AG20443 (cell line): ENCODE measurements around the gene TMC5.
A peak's percentile ranks its signal among the peaks of the same experiment; 100 is the strongest.

ENCODE experiments used
- DNase-seq: peaks from one replicate; pipeline ENCODE4 v3.0.0; 2012; ENCODE audit warnings: low spot score, mixed read lengths

TMC5 gene

DNA sequence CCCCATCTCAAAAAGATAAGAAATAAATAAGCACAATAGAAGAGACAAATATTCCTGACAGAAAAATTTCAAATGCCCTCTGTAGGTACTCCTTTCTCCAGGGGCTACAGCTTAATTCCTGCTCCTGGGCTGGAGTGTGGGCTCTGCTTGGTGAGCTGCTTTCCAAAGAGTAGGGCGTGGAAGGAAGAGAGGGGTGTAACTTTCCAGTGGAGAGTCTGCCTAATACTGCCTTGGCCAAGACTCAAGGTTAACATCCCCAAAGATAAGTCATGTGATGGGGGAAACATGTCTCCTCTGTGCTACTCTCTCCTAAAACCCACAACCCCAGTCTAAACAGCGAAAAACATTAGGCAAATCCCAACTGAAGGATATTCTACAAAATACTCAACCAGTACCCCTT lies 42.7 kb downstream of the TMC5 start:
- no peak for DNase-seq

DNA sequence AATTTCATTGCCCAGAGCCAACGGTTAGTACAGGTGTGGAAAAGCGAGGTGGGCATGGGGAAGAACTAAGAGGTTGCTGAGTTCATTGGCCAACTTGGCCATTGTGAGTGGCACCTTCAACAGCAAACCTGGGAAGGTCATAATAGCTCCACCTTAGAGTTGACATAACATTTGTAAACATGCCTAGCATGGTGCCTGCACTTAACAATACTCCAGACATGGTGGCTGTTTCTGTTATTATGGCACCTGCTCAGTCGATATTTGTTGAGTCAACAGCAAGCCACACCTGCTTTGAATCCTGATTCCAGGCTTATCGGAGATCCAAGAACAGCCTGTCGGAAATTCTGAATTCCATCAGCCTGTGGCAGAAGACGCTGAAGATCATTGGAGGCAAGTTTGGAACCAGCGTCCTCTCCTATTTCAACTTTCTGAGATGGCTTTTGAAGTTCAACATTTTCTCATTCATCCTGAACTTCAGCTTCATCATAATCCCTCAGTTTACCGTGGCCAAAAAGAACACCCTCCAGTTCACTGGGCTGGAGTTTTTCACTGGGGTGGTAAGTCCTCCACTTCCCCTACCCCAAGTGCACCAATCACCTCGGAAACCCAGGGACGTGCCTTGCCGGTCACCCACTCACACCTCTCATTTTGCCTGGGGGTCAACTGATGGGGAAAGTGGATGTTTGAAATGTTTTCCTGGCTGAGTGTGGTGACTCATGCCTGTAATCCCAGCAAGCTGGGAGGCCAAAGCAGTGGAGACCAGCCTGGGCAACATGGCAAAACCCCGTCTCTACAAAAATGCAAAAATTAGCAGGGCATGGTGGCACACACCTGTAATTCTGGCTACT lies 46.0 kb downstream of the TMC5 start:
- no peak for DNase-seq

DNA sequence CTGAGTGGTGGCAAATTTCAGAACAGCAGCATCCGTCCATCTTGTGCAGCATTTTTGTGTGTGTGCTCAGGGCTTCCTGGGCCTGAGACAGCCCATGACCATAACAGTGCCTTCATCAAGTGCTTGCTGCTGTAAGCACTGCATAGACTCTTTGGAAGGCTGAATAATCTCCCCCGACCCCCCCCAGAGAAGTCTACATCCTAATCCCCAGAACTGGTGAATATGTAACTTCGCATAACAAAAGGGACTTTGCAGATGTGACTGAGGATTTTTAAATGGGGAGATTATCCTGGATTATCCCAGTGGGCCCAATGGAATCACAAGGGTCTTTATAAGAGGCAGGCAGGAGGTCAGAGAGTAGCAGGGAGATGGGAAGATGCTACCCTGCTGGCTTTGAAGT lies 50.6 kb downstream of the TMC5 start:
- no peak for DNase-seq

DNA sequence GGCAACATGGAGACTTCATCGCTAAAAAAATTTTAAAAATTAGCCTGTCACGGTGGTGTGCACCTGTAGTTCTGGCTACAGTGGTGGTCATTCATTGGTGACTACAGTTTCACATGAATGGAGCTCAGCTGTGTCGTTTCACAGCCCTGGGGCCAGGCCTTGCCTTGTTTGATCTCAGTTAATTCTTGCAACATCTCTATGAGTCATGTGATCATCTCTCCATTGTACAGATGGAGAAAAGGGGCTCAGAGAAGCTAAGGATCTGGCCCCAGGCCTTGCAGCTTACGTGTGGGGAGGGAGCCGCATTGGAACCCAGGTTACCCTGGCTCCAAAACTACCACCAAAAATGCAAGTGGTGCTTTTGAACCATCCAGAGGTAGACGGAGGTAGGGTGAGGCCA lies 54.8 kb downstream of the TMC5 start:
- no peak for DNase-seq

DNA sequence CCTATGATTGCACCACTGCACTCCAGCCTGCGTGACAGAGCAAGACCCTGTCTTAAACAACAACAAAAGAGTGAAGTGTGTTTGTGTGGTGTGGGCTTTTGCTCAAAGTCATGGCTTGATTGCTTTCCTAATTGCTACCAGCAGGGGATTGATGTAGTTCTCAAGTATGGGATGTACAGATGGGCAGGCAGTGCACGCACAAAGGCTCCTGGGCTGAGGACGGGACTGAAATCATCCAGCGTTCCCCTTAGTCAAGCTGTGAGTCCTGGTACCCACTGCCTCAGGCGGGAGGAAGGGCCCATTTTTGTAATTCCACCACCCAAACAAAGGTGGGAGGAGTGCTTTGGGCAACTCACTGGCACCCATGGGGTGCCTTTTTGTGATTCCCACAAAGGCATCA lies 56.9 kb downstream of the TMC5 start:
- no peak for DNase-seq

DNA sequence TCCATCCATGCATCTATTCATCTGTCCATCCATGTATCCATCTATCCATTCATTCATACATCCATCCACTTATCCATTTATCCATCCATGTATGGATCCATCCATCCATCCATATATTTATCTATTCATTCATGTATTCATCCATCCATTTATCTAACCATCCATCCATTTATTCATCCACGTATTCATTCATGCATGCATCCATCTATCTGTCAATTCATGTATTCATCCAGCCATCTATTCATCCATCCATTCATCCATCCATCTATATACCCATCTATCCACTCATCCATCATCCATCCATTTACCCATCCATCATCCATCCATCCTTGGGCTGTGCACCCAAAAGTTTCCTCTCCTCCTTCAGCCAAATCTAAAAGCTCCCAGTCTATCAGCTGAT lies 60.8 kb downstream of the TMC5 start:
- no peak for DNase-seq

DNA sequence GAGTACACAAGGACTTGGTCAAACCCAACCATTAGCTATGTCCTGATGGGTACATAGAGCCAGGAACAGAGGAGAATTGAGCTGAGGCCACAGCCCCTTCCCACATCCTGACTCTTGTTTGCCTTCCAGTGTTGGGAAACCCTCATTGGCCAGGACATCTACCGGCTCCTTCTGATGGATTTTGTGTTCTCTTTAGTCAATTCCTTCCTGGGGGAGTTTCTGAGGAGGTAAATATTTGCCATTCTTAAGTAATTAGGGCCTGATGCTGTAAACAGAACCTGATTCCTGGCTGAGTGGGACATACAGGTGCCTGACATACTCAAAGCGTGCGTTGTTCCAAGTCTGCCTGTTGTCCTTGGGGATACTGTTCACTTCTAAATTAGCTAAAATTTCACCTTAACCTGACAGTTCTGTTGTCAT lies 61.6 kb downstream of the TMC5 start:
- DNase-seq: no peak

DNA sequence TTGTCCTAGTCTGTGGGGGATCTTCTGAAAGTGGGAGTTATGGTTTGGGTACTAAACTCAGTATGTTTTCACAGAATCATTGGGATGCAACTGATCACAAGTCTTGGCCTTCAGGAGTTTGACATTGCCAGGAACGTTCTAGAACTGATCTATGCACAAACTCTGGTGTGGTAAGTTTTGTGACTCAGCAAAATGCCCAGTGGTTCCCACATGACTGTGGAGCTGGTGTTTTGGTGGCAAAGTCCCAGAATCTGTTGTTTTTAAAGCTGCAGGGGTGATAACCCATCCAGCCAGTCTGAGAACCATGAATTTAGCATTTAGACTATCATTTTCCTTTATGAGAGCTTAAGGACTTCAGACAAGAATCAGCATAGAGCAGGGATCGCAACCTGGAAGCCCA lies 63.6 kb downstream of the TMC5 start:
- no peak for DNase-seq

DNA sequence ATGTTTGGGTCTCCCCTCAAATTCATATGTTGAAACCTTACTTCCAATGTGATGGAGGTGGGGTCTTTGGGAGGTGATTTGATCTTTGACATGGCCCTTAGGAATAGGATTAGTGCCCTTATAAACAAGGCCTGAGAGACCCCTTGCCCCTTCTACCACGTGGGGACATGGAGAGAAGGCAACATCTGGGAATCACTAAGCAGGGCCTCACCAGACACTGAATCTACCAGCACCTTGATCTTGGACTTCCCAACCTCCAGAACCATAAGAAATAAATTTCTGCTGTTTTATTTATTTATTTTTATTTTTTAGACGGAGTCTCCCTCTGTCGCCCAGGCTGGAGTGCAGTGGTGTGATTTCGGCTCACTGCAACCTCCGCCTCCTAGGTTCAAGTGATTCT lies 64.1 kb downstream of the TMC5 start:
- DNase-seq: no peak

DNA sequence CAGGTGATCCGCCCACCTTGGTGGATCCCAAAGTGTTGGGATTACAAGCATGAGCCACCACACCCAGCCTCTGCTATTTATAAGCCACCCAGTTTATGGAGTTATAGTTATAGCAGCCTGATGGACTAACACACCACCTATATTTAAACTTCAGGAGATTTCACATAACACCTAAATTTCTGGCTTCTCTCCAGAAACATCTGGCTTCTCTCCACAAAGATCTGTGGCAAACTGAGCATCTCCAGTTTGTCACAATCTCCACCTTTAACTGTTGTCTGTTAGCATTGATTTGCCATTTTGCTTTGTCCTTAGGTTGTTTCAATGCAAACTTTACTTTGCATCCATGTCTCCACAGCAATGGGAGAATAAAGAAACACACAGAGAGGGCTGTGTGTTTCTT lies 64.6 kb downstream of the TMC5 start:
- DNase-seq: no peak

DNA sequence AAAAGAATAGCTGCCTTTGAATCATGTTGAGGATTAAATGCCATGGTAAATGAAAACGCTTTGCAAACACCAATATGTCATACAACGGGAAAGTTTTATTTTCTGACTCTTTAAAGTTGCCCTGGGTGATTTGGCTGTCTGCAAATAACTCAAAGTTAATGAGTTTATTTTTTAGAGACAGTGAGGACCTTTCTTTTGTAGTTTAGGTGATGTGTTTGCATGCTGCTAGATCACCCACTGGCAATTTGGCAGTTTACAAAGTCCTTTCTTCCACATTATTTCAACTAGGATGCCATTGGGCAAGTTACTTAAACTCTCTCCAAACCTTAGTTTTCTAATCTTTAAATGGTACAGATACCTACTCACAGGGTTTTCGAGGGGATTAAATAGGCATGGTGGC lies 66.4 kb downstream of the TMC5 start:
- no peak for DNase-seq

DNA sequence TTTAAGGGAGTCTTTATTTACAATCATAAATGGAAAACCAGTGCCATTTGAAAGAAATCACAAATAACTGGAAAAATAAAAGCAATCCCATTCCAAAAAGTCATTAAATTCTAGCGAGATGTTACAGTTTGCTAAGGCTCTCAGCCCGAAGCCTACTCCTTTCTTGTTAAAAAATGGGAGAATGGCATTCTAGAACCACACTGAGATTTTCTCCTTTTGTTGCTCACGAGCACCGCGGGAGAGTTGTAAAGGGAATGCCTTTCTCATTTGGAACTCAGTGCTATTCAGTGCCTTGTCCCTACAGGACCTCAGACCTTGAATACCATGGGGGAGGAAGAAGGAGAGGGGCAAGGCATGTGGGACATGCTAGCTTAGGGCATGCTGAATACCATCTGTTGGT lies 67.9 kb downstream of the TMC5 start:
- DNase-seq: no peak

DNA sequence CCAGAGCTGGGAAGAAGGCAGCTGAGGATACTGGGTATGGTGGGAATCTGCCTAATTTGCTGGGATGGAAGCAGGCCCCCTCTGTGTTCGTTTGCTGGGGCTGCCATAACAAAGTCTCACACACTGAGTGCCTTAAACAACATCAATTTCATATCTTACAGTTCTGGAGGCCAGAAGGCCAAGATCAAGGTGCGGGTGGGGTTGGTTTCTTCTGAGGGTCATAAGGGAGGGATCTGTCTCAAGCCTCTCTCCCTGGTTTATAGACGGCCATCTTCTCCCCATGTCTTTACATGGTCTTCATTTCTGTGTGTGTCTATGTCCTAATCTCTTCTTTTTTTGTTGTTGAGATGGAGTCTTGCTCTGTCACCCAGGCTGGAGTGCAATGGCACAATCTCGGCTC lies 68.4 kb downstream of the TMC5 start:
- no peak for DNase-seq

DNA sequence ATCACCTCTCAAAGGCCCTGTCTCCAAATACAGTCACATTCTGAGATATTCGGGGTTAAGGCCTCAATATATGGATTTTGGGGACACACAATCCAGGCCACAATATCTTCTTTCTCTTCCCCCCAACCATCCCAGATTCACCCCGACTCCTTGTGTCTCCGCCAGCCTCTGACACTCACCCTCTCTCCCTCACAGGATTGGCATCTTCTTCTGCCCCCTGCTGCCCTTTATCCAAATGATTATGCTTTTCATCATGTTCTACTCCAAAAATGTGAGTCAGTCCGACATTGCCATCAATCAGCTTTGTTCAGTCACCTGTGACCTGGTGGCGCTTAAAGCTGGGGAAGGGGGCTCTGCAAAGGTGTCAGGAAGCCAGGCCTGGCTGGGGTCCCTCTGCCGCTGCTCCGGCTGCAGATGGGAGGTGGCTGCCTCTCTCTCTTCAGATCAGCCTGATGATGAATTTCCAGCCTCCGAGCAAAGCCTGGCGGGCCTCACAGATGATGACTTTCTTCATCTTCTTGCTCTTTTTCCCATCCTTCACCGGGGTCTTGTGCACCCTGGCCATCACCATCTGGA lies 69.2 kb downstream of the TMC5 start:
- DNase-seq: no peak

DNA sequence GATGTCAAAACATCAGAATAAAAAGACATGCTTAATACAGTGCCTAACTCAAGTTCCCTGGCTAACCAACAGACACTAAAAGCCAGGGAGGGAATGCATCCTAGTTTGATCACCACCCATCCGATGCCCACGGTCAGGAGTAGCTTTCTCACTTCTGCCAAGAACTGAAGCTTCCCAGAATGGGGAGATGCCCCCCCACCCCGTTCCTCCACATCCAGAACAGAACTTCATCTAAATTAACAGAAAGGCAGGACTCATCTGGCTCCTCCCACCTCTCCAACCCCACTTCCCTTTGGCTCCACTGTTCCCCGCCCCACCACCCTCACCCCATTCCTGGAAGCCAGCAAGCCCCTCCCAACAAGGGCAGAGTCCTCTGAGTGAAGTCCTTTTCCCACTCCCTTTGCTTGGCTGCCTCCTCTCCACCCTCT lies 70.5 kb downstream of the TMC5 start:
- DNase-seq: no peak

DNA sequence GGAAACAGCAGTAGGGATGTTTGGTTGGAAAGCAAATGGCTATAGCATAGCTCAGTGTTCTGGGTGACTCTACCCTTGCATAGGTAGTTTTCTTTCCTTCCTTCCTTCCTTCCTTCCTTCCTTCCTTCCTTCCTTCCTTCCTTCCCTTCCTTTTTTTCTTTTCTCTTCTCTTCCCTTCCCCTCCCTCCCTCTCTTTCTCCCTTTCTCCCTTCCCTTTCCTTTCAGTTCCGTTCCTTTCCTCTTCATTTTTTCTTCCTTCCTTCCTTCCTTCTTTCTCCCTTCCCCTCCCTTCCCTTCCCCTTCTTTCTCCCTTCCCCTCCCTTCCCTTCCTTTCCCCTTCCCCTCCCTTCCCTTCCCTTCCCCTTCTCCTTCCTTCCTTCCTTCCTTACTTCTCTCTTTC lies 72.9 kb downstream of the TMC5 start:
- no peak for DNase-seq

DNA sequence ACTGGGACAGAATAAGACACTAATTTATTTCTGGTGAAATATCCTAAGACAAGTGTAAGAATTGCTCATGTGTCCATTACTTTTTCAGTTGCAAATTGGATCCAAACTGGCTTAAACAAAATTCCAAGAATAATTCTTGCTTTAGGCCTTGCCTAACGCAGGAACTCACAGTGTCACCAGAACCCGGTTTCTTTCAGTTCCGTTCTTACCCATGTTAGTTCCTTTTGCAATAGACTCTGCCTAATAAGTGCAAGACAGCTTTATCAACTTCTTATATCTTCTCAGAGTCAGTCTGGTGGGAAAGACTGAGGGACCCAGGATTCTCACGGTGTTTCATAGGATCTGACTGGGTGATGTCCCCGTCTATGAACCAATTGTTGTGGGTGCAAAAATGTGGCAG lies 79.5 kb downstream of the TMC5 start:
- no peak for DNase-seq

DNA sequence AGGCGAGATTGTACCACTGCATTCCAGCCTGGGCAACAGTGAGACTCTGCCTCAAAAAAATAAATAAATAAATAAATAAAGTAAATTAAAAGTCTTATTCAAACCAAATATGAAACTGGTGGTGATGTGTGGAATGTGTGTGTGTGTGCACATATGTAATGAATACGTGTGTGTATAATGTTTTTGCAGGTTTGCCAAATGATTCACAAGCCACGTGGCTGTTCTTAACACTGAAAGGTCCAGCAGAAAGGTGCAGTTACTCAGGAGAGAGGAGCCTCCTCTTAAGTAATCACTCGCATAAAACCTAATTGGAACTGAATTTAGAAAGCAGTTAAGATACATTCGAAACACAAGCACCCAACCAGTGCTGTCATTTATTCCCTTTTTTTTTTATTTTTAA lies 81.3 kb downstream of the TMC5 start:
- DNase-seq: no peak

DNA sequence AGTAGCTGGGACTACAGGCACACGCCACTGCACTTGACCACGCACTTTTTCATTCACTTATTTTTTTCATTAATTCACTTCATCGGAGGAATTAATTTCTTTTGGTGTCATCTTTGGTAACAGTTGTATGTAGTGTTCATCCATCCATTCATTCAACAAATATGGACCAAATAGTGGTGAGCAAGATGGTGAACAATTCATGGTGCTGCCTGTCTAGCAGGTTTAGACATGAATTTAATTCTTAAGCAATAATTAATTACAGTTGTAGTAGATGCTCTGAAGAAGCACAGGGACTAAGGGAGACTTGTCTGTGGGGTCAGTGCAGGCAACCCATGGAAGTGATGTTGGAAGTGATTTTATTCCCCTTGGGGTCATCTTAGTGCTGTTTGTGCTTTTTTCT lies 81.8 kb downstream of the TMC5 start:
- no peak for DNase-seq

DNA sequence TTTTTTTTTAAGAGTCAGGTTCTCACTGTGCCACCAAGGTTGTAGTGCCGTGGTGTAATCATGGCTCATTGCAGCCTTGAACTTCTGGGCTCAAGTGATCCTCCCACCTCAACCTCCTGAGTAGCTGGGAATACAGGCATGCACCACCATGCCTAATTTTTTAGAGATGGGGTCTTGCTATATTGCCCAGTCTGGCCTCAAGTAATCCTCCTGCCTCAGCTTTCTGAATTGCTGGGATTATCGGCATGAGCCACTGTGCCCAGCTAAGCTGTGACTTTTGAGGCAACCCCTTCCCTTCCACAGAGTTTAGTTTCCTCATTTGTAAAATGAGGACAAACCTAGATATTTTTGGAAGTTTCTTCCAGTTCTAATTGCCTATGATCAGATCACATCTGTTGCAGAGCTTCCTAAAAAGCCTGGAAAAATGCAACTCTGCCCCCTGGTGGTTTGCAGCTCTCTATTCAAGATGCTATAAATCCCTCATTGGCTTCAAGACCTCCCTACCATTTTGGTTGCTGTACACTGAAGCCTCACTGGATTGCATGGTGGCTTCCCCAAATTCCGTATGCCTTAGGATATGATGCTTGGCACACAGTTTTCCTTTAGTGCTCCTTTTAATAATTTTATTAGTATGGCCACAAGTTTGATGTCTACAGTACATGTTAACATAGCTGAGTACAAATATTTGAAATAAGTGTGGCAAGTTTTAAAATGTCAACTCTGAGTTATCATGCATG lies 84.9 kb downstream of the TMC5 start:
- peak; percentile 73 for DNase-seq

DNA sequence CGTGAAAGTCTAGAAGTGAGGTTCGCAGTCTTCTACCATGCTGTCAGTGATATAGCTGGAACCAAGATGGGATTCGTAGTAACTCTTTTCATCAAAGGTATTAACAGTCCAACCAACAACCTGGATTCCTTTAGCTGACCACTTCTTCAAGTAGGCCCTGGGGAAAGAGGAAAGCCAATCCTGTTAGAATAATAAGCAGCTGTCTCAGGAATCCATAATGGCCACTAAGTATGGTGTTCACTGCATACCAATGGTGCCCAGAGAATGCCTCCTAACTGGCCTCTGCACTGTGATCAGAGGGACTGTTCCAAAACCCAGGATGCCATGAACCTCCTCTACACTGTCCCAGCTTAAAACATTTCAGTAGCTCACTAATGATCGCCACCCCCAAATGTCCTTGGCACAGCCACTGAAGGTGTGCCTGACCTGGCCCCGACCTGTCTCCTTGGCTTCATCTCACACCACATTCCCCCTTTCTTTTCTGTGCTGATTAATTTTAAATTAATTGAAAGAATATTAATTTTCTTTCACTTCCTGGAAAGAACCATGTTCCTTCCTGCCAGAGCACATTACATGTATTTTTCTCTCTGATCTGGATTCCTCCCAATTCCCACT lies 85.9 kb downstream of the TMC5 start:
- DNase-seq: no peak

DNA sequence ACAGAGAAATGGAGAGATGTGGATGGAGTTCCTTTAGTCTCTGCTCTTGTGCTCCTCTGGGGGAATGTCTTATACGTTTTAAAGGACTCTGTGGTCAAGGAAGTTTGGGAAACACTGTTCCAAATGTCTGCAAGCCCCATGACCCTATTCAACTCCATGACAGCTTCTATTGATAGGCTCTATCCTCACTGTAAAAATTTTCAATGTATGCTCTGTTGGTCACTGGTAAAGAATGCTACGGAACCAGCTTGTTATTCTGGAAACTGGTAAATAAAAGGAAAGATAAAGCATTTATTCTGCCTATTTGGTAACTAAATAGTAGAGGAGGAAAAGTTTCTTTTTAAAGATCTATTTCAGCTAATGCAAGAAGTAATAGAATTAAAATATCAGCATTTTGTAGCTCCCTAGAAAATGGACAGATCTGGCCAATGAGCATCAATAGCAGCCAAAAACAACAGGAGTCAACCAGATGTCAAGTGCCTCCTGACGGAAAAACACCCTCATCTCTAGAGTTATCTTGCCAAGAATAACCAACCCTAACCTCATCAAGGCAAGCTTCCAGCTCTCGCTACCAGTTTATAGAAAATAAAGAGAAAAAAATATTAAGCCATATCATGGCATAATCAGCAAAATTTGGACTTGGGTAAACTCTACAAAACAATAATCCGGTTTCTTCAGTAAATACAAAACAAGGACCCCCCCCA lies 88.1 kb downstream of the TMC5 start:
- no peak for DNase-seq
